Thoracic aorta (tissue), 2 donors: Measurements from ENCODE around the gene GPC1. TPM values are rescaled to one million over a fixed set of nuclear protein-coding genes. Genes with fewer than 3 reads are reported as not detected.

ENCODE experiments used
- ATAC-seq: fragments of 150-250 bp; one replicate; pipeline ENCODE4 v1.8.0; 2017; ENCODE audit warnings: low read depth; ENCODE audit not compliant: insufficient number of reproducible peaks, low FRiP score
- DNase-seq: peaks from one replicate; pipeline ENCODE4 v3.0.0-alpha.2; 2020; ENCODE audit warnings: low spot score
- H3K27ac ChIP-seq, 2 donors: fragments of 200-600 bp; sonication (generic); 1 replicate in 1 of 2; 2 replicates in 1 of 2; pipeline ENCODE4 v1.5.1; 2016; ENCODE audit warnings: mild to moderate bottlenecking in 2 of 2, moderate library complexity in 2 of 2
- H3K27me3 ChIP-seq: fragments of 200-600 bp; sonication (generic); replicated peaks from 2 replicates; pipeline ENCODE4 v1.6.0; 2016; ENCODE audit warnings: mild to moderate bottlenecking; ENCODE audit not compliant: insufficient read depth
- H3K36me3 ChIP-seq: fragments of 200-600 bp; sonication (generic); one replicate; pipeline ENCODE4 v1.5.1; 2016
- H3K4me1 ChIP-seq, 2 donors: fragments of 200-600 bp; sonication (generic); 1 replicate in 1 of 2; 2 replicates in 1 of 2; pipeline versions ENCODE4 v1.5.1 to v1.6.0; 2016; ENCODE audit warnings: low read depth in 2 of 2, mild to moderate bottlenecking in 1 of 2; ENCODE audit not compliant: control insufficient read depth in 1 of 2
- H3K4me3 ChIP-seq: fragments of 200-600 bp; sonication (generic); 2 replicates; pipeline ENCODE4 v1.5.1; 2016; ENCODE audit warnings: mild to moderate bottlenecking
- H3K9me3 ChIP-seq: fragments of 200-600 bp; sonication (generic); 2 replicates; pipeline ENCODE4 v1.5.1; 2016
- total RNA-seq, 2 donors: library from RNA; depleted of rRNA; stranded (reverse); fragments of >200 nt; gene quantifications; one replicate each; pipeline versions ENCODE4 v1.1.0 to v1.2.3, GENCODE V29; 2016
- TF ChIP-seq, protein P1 (sequence below): fragments of 200-600 bp; sonication (generic); IDR thresholded peaks from one replicate; pipeline ENCODE4 v1.5.1; 2019; ENCODE audit warnings: antibody characterized with exemption

The GPC1 gene
- total RNA-seq, 2 donors from 2014 or later, result 94.2 to 162 TPM

DNA sequence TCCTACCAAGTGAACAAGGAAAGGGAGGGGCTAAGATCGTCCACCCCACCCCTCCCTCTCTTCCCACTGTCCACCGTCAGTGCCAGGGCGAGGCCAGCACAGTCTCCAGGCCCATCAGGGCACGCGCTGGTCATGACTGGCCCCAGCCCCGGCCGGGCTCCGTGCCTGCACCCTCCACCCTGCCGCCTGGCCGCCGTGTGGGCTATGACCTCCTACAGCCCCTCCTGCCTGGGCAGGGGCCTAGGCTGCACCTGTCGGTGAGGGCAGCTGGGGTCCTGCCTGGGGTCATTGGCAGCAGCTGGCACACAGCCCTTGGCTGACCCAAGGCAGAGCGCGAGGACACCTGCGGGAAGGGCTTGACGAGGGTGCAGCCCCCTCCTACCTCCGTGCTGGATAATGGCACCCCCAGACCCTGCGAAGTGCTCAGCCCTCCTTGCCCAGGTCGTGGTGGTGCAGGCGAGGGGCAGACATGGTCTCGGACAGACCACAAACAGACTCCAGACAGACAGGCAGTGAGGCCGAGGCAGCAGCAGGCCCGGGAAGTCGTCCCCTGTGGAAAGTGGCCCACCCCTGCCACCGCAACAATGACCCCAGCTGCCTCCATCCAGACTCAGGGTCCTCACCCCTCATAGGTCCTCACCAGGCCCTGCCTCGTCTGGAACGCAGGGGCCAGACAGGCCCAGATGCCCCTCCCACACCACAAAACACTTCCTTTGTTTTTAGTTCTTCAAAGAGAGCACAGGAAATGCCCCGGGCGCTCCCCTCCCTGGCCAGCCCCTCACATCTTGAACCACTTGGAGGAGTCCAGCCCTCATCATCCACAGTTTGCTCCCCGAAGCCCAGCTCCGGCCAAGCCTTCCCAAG lies 43.1 kb upstream of the GPC1 start:
- Histone ChIP-seq H3K27ac (no peak overlapping the region), H3K27me3 (no peaks in the 10 kb centered on the region), H3K4me1 (peaks cover 1 to 9% of the 10 kb centered on the region in 2 donors), H3K4me3 (no peak overlapping the region), H3K9me3 (no peaks in the 10 kb centered on the region), H3K36me3 (no peaks in the 10 kb centered on the region)
- ATAC-seq, result no peak
- TF ChIP-seq, protein P1, sequence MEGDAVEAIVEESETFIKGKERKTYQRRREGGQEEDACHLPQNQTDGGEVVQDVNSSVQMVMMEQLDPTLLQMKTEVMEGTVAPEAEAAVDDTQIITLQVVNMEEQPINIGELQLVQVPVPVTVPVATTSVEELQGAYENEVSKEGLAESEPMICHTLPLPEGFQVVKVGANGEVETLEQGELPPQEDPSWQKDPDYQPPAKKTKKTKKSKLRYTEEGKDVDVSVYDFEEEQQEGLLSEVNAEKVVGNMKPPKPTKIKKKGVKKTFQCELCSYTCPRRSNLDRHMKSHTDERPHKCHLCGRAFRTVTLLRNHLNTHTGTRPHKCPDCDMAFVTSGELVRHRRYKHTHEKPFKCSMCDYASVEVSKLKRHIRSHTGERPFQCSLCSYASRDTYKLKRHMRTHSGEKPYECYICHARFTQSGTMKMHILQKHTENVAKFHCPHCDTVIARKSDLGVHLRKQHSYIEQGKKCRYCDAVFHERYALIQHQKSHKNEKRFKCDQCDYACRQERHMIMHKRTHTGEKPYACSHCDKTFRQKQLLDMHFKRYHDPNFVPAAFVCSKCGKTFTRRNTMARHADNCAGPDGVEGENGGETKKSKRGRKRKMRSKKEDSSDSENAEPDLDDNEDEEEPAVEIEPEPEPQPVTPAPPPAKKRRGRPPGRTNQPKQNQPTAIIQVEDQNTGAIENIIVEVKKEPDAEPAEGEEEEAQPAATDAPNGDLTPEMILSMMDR, result no peak
- DNase-seq, result no peak

DNA sequence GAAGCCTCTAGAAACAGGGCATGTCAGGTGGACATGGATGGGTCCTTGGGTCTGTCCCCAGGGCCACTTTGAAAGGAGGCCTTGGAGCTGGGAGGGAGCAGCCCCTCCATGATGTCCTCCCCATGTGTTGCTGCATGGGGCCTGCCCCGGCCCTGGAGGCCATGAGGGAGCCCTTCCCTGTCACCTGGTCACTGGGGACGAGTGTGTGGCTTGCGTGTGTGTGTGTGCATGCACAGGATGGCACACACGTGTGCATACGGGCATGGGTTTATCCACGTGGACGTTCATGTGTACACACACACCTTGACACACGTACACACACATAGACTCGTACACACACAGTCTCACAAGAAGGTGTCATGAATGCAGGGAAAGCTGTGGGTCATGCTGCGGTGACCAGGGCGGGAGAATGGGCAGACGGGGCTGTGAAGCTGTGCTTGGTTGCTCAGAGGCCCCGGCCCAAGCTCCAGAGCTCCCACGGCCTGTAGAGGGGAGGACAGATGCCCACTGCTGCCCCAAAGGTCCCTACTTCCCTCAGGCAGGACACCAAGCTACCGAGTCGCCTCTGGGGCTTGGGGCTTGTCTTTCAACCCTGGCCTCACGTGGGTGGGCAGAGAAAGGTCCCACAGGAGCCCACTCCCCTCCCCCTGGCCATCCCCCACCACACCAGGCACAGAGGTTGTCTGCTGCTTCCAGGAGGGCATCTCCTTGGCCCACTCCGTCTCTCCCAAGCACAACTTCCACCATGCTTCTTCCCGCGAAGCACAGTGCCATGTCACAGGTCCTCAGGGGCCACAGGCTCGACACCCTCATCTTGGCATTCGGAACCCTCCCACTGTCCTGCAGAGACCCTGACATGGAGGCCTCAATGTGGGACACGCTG lies 42.3 kb upstream of the GPC1 start:
- no peak overlapping the region for H3K27ac ChIP-seq
- no peak for ATAC-seq
- H3K4me1 ChIP-seq, result peaks cover 0 to under 1% of the 10 kb centered on the region in 2 donors
- TF ChIP-seq, protein P1, result no peak
- H3K9me3 ChIP-seq, result no peaks in the 10 kb centered on the region
- no peak for DNase-seq
- no peaks in the 10 kb centered on the region for H3K27me3 ChIP-seq
- no peak overlapping the region for H3K4me3 ChIP-seq
- H3K36me3 ChIP-seq, result no peaks in the 10 kb centered on the region

DNA sequence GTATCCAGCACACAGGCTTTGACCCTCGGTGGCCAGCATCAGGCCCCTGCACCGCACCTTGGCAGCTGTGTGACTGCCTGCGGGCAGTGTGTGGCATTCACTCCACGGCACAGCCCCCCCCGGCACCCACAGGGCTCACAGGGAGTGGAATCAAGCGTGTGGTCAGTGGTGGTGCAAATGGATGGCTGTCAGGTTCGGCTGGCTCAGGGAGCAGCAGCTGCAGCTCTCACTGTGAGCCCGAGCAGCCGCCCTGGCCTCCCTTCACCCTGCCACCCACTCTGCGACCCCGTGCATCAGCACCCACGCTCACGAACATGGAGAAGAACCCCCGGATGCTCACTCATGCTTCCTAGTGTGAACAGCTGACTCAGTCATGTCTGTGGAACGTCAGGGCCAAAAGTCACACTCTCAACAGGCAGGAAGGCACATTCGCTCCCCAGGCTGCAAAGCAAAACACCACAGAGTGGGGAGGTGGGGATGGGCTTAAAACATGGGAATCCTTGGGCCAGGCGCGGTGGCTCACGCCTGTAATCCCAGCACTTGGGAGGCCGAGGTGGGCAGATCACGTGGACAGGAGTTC lies 41.5 kb upstream of the GPC1 start:
- no peak for DNase-seq
- H3K4me3 ChIP-seq, result no peak overlapping the region
- no peaks in the 10 kb centered on the region for H3K9me3 ChIP-seq
- H3K27me3 ChIP-seq, result no peaks in the 10 kb centered on the region
- no peaks in the 10 kb centered on the region for H3K4me1 ChIP-seq
- no peaks in the 10 kb centered on the region for H3K36me3 ChIP-seq
- TF ChIP-seq, protein P1, result no peak
- H3K27ac ChIP-seq, result no peak overlapping the region
- ATAC-seq, result no peak

DNA sequence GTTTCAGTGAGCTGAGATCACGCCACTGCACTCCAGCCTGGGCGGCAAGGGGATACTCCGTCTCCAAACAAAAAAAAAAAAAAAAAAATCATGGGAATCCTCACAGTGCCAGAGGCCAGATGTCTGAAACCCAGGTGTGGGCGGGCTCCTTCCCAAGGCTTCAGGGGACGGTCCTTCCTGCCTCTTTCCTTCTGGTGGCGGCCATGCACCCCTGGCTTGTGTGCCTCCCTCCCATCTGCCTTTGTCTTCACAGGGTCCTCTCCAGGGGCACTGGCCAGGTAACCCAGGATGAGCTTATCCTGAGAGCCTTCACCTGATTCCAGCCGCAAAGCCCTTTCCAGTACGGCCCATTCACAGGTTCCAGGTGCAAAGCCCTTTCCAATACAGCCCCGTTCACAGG lies 40.9 kb upstream of the GPC1 start:
- no peak overlapping the region for H3K27ac ChIP-seq
- H3K36me3 ChIP-seq, result no peaks in the 10 kb centered on the region
- no peak for ATAC-seq
- no peaks in the 10 kb centered on the region for H3K4me1 ChIP-seq
- no peak for DNase-seq
- TF ChIP-seq, protein P1, result no peak
- no peaks in the 10 kb centered on the region for H3K9me3 ChIP-seq
- H3K27me3 ChIP-seq, result no peaks in the 10 kb centered on the region
- H3K4me3 ChIP-seq, result no peak overlapping the region

DNA sequence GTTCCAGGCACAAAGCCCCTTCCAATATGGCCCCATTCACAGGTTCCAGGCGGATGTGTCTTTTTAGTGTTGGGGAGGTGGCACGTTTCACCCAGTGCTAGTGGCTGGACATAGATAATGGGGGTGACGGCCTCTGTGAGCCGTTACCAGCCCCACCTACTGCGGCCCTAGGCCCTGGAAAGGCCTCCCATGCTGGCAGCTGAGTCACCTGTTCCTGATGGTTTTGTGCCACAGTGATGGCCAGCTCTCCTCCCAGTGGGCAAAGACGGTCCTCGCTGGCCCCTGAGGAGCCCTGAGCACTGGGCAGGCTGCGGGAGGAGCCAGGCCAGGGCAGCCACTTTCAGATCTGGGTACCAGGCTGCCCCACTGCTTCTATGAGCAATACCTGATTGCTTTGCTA lies 40.0 kb upstream of the GPC1 start:
- Histone ChIP-seq H3K9me3 (no peaks in the 10 kb centered on the region), H3K27ac (no peak overlapping the region), H3K4me3 (no peak overlapping the region), H3K27me3 (no peaks in the 10 kb centered on the region), H3K4me1 (no peaks in the 10 kb centered on the region), H3K36me3 (no peaks in the 10 kb centered on the region)
- no peak for DNase-seq
- TF ChIP-seq, protein P1, result no peak
- no peak for ATAC-seq
